Measurements from ENCODE around the gene SENP8.

Gene SENP8

DNA sequence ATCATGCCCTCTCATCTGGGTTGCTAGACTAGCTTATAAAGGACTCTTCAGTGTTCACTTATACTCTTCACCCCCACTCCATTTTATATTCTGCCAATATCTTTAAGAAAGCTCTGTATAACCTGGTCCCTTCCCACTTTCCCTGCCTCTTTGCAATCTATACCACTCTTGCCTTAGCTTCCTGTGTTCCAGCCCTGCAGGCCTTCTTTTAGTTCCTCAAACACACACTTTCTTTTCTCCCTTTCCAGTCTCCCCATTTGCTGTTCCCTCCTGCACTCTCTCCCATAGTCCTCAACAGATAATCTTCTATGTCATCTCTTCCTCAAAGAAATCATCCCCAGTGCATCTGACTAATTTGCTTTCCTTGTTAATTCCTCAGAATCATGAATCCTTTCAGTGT is 28.7 kb downstream of the SENP8 start:
- no peak overlapping the region for H3K27ac Mint-ChIP-seq (ENCODE audit: low read depth)
- peaks cover 12% of the 10 kb centered on the region for H3K27me3 Mint-ChIP-seq
- no peaks in the 10 kb centered on the region for H3K9me3 Mint-ChIP-seq
- no peak overlapping the region for H3K4me3 Mint-ChIP-seq
- H3K36me3 Mint-ChIP-seq (ENCODE audit: insufficient read depth): peaks cover under 1% of the 10 kb centered on the region
- H3K4me1 Mint-ChIP-seq: no peaks in the 10 kb centered on the region
- ATAC-seq (replicated peaks; ENCODE audit: extremely low read depth, poor library complexity, severe bottlenecking) (no peak), DNase-seq (ENCODE audit: low spot score in 2 of 2) (no peak)

DNA sequence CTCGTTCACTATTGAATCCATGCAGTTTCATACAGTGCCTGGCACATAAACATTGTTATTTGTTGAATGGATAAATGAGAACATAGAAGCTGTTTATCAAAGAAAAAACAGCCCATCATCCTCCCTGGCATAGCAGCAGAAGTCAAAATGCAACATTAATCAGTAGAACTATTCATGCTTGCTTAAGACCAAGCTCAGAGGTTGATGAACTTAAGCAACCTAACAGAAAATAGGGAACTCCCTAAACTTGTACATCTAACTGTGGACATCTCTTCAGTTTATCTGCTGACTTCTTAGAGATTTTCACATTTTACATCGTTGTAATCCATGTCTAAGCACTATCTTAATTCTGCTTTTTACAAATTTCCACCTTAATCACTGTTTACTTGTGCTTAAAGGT is 29.2 kb downstream of the SENP8 start:
- Mint-ChIP-seq H3K27me3 (peaks cover 12% of the 10 kb centered on the region), H3K9me3 (no peaks in the 10 kb centered on the region), H3K4me3 (no peak overlapping the region), H3K27ac (ENCODE audit: low read depth) (no peak overlapping the region), H3K4me1 (no peaks in the 10 kb centered on the region), H3K36me3 (ENCODE audit: insufficient read depth) (peaks cover 1% of the 10 kb centered on the region)
- no peak for ATAC-seq (replicated peaks; ENCODE audit: extremely low read depth, poor library complexity, severe bottlenecking)
- DNase-seq (ENCODE audit: low spot score in 2 of 2): no peak

DNA sequence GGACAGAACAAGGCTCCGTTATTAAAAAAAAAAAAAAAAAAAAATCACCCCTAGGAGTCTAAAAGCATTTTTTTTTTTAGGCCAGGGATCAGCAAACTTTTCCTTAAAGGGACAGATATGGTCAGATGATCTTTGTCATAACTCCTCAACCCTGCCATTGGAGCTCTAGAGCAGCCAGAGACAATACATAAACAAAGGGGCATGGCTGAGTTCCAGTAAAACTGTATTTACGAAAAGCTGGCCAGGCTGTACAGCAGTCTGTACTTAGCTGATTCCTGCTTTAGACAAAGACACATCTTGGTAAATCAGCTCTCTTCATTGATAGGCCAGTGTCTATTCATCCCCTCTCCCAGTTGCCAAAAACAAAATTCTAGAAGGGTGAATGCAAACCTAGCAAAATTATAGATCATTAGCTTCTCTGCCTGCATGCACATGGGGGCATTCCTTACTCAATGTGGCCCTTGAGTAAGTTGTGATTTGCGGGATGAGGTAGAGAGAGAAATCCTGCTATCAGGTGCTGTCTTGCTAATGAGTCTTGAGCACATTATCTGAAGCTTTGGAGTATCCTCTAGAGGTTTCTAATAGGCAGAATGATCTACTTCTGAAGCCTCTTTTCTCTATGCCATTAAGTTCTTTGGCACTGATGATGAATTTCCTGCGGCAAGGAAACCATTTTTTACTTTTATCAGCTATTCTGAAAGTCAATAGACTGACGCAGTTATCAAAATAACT is 35.2 kb downstream of the SENP8 start:
- no peak overlapping the region for H3K4me3 Mint-ChIP-seq
- peaks cover 1% of the 10 kb centered on the region for H3K36me3 Mint-ChIP-seq (ENCODE audit: insufficient read depth)

DNA sequence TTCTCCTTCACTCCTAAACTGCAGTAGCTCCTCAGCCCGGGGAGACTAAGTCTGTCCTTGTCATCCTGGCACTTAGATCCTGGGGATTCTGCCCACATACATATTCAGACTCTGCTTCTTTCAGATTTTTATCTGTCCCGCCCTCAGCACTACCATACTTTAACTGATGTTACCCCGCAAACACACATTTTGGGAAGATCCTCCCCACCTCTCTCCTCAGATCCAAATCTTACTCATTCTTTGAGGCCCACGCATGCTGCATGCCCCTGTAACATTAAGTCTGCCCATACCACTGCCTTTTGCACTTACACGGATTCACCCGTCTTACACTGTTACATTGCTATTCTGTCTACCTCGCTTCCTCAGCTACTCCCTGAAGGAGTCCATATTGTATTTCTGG is 36.1 kb downstream of the SENP8 start:
- DNase-seq (ENCODE audit: low spot score in 2 of 2) (no peak), ATAC-seq (replicated peaks; ENCODE audit: extremely low read depth, poor library complexity, severe bottlenecking) (no peak)
- Mint-ChIP-seq H3K27ac (ENCODE audit: low read depth) (no peak overlapping the region), H3K4me1 (peaks cover 5% of the 10 kb centered on the region), H3K27me3 (no peaks in the 10 kb centered on the region), H3K36me3 (ENCODE audit: insufficient read depth) (peaks cover 1% of the 10 kb centered on the region), H3K9me3 (no peaks in the 10 kb centered on the region), H3K4me3 (no peak overlapping the region)

More for the DNA sequence above, 35.2 kb downstream of the SENP8 start:
- H3K4me1 Mint-ChIP-seq: peaks cover 5% of the 10 kb centered on the region
- H3K9me3 Mint-ChIP-seq: no peaks in the 10 kb centered on the region
- DNase-seq (ENCODE audit: low spot score in 2 of 2) (no peak), ATAC-seq (replicated peaks; ENCODE audit: extremely low read depth, poor library complexity, severe bottlenecking) (no peak)
- H3K27ac Mint-ChIP-seq (ENCODE audit: low read depth): no peak overlapping the region
- no peaks in the 10 kb centered on the region for H3K27me3 Mint-ChIP-seq

DNA sequence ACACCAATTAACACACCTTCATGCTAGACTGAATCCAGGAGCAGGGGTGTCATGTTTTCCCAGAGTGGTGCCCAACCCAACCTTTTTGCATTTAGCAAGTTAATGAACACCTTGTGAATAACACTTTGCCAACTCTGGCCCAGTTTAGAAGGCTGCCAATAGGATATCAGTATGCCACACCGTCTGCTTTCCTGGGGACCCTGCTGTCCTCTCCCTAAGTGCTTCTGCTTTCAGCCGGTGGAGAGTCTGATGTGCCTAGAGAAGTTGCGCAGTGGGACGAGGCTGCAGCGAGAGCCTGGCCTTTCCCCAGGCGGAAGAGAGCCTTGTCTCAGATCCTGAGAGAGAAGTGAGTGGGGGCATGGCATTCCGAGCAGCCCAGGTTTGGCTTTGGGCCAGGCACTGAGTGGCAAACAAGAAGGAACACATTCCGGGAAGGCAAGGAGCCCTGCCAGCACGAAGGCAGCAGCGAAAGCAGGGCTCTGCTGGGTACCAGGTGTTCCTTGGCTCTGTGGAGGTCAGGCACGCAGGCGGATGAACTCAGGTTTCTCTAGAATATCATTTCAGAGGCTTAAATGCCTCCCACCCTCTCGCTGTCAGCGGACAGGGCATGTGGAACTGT is 36.9 kb downstream of the SENP8 start:
- Mint-ChIP-seq H3K4me1 (peaks cover 5% of the 10 kb centered on the region), H3K36me3 (ENCODE audit: insufficient read depth) (peaks cover 1% of the 10 kb centered on the region), H3K4me3 (peak overlapping the region; percentile 67), H3K9me3 (no peaks in the 10 kb centered on the region), H3K27ac (ENCODE audit: low read depth) (peak overlapping the region; percentile 40), H3K27me3 (no peaks in the 10 kb centered on the region)
- DNase-seq (ENCODE audit: low spot score in 2 of 2): no peak
- ATAC-seq (replicated peaks; ENCODE audit: extremely low read depth, poor library complexity, severe bottlenecking): no peak

DNA sequence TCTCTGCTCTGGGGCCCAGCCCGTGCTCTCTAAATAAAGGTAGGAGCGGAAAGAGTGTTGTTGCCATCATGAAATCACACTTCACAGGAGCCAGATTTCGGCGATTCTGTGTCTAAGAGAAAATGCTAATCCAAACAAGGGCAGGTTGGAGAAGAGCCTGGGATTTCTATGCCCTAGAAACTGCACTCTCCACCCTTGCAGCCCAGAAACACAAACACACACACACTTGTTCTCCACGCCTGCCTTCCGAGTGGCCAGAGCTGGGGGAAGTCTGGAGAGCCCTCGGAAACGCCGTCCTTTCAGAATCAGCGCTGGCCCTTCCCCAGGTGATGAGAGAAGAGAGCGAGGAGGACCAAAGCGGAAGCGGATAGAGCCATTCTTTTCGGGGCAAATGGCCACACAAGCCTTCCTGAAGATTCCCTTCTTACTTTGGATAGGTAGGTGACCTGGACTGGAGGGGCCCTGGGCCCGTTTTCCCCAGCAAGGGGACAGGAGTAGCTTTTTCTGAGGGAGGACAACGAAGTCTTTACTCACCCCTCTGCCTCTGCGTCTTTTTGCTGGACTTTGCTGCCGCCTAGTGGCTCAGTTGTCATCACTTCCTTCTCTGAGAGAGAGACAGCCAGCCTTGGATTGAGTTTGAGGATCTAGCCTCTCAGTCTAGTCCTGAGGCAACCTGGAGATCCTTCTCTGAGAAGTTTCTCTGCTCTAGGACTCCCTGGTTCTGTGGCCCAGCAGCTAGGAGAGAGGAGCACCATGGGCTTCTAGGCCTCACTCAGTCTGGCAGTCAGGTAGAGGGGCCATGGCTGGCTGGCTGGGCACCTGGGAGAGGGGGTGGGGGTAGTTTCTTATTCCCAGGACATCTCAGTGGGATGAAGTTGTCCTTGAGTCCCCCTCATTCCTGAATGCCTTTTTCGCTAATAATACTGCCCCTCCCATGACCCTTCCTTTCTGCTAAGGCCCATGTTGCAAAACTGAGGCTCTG is 37.7 kb downstream of the SENP8 start:
- Mint-ChIP-seq H3K27ac (ENCODE audit: low read depth) (peak overlapping the region; percentile 40), H3K4me3 (peak overlapping the region; percentile 67), H3K36me3 (ENCODE audit: insufficient read depth) (peaks cover 1% of the 10 kb centered on the region), H3K27me3 (no peaks in the 10 kb centered on the region), H3K4me1 (peaks cover 5% of the 10 kb centered on the region), H3K9me3 (no peaks in the 10 kb centered on the region)
- peak; percentile 60 to 77 for DNase-seq (ENCODE audit: low spot score in 2 of 2)
- ATAC-seq (replicated peaks; ENCODE audit: extremely low read depth, poor library complexity, severe bottlenecking): no peak

DNA sequence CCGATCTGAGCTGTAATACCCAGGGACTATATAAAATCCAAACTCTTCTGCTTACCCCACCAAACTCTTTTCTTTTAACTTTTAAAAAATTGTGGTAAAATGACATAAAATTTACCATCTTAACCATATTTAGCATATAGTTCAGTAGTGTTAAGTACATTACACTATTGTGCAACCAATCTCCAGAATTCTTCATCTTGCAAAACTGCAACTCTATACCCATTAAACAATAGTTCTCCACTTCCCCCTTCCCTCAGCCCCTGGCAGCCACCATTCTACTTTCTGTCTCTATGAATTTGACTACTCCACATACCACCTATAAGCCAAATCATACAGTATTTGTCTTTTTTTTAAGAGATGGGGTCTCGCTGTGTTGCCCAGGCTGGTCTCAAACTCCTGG is 38.7 kb downstream of the SENP8 start:
- no peak for DNase-seq (ENCODE audit: low spot score in 2 of 2)

DNA sequence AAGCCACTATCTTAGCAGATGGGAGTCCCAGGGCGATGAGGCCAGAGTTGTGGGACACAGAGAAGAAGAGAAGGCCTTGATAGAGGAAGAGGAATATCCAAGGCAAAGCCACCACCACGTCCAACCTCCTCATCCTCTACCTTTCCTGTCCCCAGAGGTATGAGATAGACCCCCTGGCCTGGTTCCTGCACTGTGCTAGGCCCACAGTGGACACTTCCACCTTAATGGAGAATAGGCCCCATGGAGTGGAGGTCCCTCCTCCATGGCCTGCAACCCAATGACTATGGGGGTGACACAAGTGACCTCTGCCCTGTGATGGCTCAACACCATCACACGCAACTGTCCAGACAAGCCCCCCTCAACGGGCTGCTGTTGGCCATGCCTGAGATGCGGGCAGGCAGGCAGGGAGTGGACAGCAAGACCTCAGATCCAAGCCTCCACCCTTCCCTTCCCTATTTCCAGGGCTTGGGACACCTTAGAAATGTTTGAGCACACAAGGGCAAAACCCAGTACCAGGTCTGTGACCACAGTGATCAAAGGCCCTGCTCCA is 42.6 kb downstream of the SENP8 start:
- H3K4me3 Mint-ChIP-seq: no peak overlapping the region
- no peak for ATAC-seq (replicated peaks; ENCODE audit: extremely low read depth, poor library complexity, severe bottlenecking)
- no peaks in the 10 kb centered on the region for H3K36me3 Mint-ChIP-seq (ENCODE audit: insufficient read depth)
- H3K27ac Mint-ChIP-seq (ENCODE audit: low read depth): no peak overlapping the region
- H3K27me3 Mint-ChIP-seq: no peaks in the 10 kb centered on the region
- H3K4me1 Mint-ChIP-seq: peaks cover 2% of the 10 kb centered on the region
- H3K9me3 Mint-ChIP-seq: no peaks in the 10 kb centered on the region
- no peak for DNase-seq (ENCODE audit: low spot score in 2 of 2)

More for the DNA sequence above, 38.7 kb downstream of the SENP8 start:
- H3K27me3 Mint-ChIP-seq: no peaks in the 10 kb centered on the region
- H3K27ac Mint-ChIP-seq (ENCODE audit: low read depth): no peak overlapping the region
- H3K4me3 Mint-ChIP-seq: no peak overlapping the region
- no peak for ATAC-seq (replicated peaks; ENCODE audit: extremely low read depth, poor library complexity, severe bottlenecking)
- H3K36me3 Mint-ChIP-seq (ENCODE audit: insufficient read depth): peaks cover under 1% of the 10 kb centered on the region
- H3K9me3 Mint-ChIP-seq: no peaks in the 10 kb centered on the region
- peaks cover 5% of the 10 kb centered on the region for H3K4me1 Mint-ChIP-seq

DNA sequence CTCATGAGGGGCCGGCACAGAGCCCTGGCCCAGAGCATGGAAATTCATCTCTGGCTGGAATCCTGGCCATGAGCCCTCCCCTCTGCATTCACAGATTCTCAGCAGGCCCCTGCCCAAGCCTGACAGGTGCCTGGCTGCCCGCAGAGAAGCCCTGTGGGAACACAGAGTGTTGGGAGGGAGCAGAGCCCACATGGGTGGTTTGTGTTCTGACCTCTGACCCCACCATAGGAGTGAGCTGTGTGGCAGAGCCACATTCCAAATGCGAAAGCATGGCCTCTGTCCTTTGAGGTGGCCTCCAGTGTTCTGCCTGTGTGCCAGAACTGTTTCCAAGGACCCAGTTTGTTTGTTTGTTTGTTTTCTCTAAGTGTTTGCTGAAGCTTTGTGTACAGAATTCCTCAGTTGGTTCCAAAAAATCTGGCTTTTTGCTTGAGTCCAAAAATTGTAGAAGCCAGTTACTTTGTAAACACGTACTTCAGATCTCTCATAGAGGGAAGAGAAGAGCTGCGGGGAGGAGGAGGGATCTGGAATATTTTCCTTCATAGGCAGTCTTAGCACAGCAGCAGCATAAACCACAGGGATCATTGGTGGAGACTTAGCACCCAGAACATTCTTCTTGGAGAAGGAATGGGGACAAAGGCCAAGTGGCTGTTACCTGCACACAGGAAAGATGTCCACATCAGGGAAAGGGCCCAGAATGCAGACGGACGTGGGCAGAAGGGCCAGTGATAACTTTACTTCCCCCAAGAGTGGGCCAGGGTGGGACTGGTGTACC is 43.3 kb downstream of the SENP8 start:
- H3K4me1 Mint-ChIP-seq: no peaks in the 10 kb centered on the region
- no peak overlapping the region for H3K4me3 Mint-ChIP-seq
- DNase-seq (ENCODE audit: low spot score in 2 of 2): no peak
- H3K27ac Mint-ChIP-seq (ENCODE audit: low read depth): no peak overlapping the region
- no peaks in the 10 kb centered on the region for H3K9me3 Mint-ChIP-seq
- H3K36me3 Mint-ChIP-seq (ENCODE audit: insufficient read depth): no peaks in the 10 kb centered on the region
- peaks cover 4% of the 10 kb centered on the region for H3K27me3 Mint-ChIP-seq
- no peak for ATAC-seq (replicated peaks; ENCODE audit: extremely low read depth, poor library complexity, severe bottlenecking)

DNA sequence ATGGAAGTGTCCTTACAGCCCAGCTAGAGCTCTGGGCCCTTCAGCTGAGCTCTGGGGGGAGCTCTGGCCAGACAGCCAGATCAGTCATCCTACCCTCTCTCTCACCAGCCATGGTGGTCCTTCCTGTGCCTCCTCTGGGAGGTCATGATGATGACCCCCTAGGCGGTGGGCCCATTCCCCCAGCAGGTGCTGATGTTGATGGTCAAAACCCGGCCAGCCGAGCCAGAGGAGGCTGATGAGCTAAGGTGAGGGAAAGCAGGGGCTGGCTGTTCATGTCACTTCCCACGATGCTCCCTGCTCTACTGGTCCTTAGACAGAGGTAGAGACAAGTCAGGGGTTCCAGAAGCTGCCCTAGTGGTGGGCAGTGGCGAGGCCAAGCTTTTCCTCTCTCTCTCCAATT is 44.4 kb downstream of the SENP8 start:
- peaks cover 10% of the 10 kb centered on the region for H3K27me3 Mint-ChIP-seq
- H3K4me3 Mint-ChIP-seq: no peak overlapping the region
- DNase-seq (ENCODE audit: low spot score in 2 of 2): no peak
- H3K36me3 Mint-ChIP-seq (ENCODE audit: insufficient read depth): no peaks in the 10 kb centered on the region
- ATAC-seq (replicated peaks; ENCODE audit: extremely low read depth, poor library complexity, severe bottlenecking): no peak
- H3K4me1 Mint-ChIP-seq: no peaks in the 10 kb centered on the region
- no peak overlapping the region for H3K27ac Mint-ChIP-seq (ENCODE audit: low read depth)
- H3K9me3 Mint-ChIP-seq: no peaks in the 10 kb centered on the region

DNA sequence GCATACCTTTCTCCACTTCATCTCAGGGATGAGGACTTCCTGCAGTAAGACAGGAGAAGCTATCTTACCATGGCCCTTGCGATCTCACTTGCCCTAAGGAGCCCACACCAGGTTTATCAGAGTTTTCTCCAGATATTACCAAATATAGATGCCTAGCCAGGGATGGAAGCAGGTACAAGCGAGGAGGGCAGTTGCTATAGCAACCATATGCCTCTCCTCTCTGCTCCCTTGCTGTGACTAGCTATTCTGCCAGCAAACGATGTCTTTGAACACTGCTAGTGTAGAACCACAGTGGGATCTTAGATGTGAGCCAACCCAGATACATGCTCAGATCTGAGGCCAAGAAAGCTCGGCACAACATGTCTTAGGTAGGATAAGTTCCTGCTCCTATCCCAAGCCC is 45.5 kb downstream of the SENP8 start:
- Mint-ChIP-seq H3K27me3 (peaks cover 10% of the 10 kb centered on the region), H3K4me1 (peaks cover 7% of the 10 kb centered on the region), H3K9me3 (no peaks in the 10 kb centered on the region), H3K4me3 (no peak overlapping the region), H3K27ac (ENCODE audit: low read depth) (no peak overlapping the region), H3K36me3 (ENCODE audit: insufficient read depth) (no peaks in the 10 kb centered on the region)
- DNase-seq (ENCODE audit: low spot score in 2 of 2): no peak
- no peak for ATAC-seq (replicated peaks; ENCODE audit: extremely low read depth, poor library complexity, severe bottlenecking)
